H1 (cell line): Measurements from ENCODE around the gene MACROD1. TPM values are rescaled to one million over a fixed set of nuclear protein-coding genes. Genes with fewer than 3 reads are reported as not detected.

Experiments used
- CTCF ChIA-PET: fragments of 300-600 bp; sonication (Branson Sonifier 250); formaldehyde crosslinking; loops from one replicate; lab custom pipeline; 2021; ENCODE audit not compliant: partially characterized antibody; lab: Charles Lee
- POLR2A ChIA-PET: fragments of 300-600 bp; sonication (Branson Sonifier 250); formaldehyde crosslinking; loops from one replicate; lab custom pipeline; 2021; ENCODE audit warnings: inconsistent platforms; ENCODE audit not compliant: partially characterized antibody; lab: Charles Lee
- DNase-seq, 2 experiments: peaks; one replicate each; pipeline versions ENCODE4 v3.0.0 to v3.0.0-alpha.2; 2010 to 2022; ENCODE audit warnings: low spot score in 2 of 2, low read depth in 1 of 2, mixed read lengths in 1 of 2
- FAIRE-seq: peaks from 2 replicates; lab custom pipeline; 2011; peaks lifted over from hg19 to GRCh38; lab: Jason Lieb, UNC
- H2AFZ ChIP-seq: 2 replicates; pipeline ENCODE4 v1.8.1; 2012; ENCODE audit warnings: low read length, inconsistent platforms
- H2AK5ac ChIP-seq: 2 replicates; pipeline ENCODE4 v1.6.1; 2013; ENCODE audit warnings: low read depth, low read length
- H2BK120ac ChIP-seq: replicated peaks from 2 replicates; pipeline ENCODE3; 2013; ENCODE audit warnings: low read depth, low read length, inconsistent platforms
- H2BK12ac ChIP-seq: 2 replicates; pipeline ENCODE4 v1.6.1; 2013; ENCODE audit warnings: low read depth, low read length
- H2BK15ac ChIP-seq: 2 replicates; pipeline ENCODE4 v1.6.1; 2013; ENCODE audit warnings: low read length
- H2BK20ac ChIP-seq: 2 replicates; pipeline ENCODE4 v1.6.1; 2013; ENCODE audit warnings: low read length
- H2BK5ac ChIP-seq: 2 replicates; pipeline ENCODE4 v1.6.1; 2013; ENCODE audit warnings: low read depth, low read length
- H3K14ac ChIP-seq: 2 replicates; pipeline ENCODE4 v1.6.1; 2013; ENCODE audit warnings: inconsistent platforms; ENCODE audit not compliant: insufficient read length
- H3K18ac ChIP-seq: 2 replicates; pipeline ENCODE4 v1.6.1; 2013; ENCODE audit warnings: low read length; ENCODE audit errors: extremely low read depth
- H3K23ac ChIP-seq: 2 replicates; pipeline ENCODE4 v1.6.1; 2013; ENCODE audit warnings: inconsistent platforms; ENCODE audit not compliant: insufficient read length
- H3K23me2 ChIP-seq: 2 replicates; pipeline ENCODE4 v1.6.1; 2013; ENCODE audit warnings: low read depth, low read length
- H3K27ac ChIP-seq: 2 replicates; pipeline ENCODE4 v1.6.1; 2011; ENCODE audit warnings: low read depth, low read length, inconsistent platforms
- H3K27me3 ChIP-seq, 4 experiments: replicated peaks in 1 of 4; 1 replicate in 1 of 4; 2 replicates in 3 of 4; pipeline versions ENCODE4 v1.6.1 to v1.8.1; 2011 to 2013; ENCODE audit warnings: low read length in 3 of 4, mild to moderate bottlenecking in 3 of 4, inconsistent platforms in 2 of 4, mixed read lengths in 2 of 4, moderate library complexity in 1 of 4; ENCODE audit not compliant: control insufficient read depth in 3 of 4, insufficient read depth in 3 of 4; ENCODE audit errors: extremely low read depth in 1 of 4
- H3K36me3 ChIP-seq, 4 experiments: 2 replicates each; pipeline versions ENCODE4 v1.6.1 to v1.8.1; 2011 to 2013; ENCODE audit warnings: mild to moderate bottlenecking in 4 of 4, low read length in 3 of 4, moderate library complexity in 2 of 4, control low read depth in 1 of 4, inconsistent platforms in 1 of 4; ENCODE audit not compliant: insufficient read depth in 4 of 4, control insufficient read depth in 2 of 4
- H3K4ac ChIP-seq: replicated peaks from 2 replicates; pipeline ENCODE3; 2013; ENCODE audit warnings: low read length, low read depth, mixed read lengths, inconsistent platforms; ENCODE audit not compliant: insufficient read length
- H3K4me1 ChIP-seq, 4 experiments: replicated peaks in 1 of 4; 1 replicate in 1 of 4; 2 replicates in 3 of 4; pipeline versions ENCODE4 v1.6.1 to v1.8.1; 2011 to 2013; ENCODE audit warnings: low read length in 3 of 4, inconsistent platforms in 2 of 4, mixed read lengths in 1 of 4; ENCODE audit not compliant: insufficient read depth in 4 of 4, control insufficient read depth in 3 of 4
- H3K4me2 ChIP-seq, 2 experiments: 2 replicates each; pipeline versions ENCODE4 v1.6.1 to v1.8.1; 2011 to 2013; ENCODE audit warnings: low read depth in 2 of 2, low read length in 2 of 2, control low read depth in 1 of 2, inconsistent platforms in 1 of 2, mild to moderate bottlenecking in 1 of 2; ENCODE audit not compliant: insufficient read depth in 1 of 2
- H3K4me3 ChIP-seq, 4 experiments: fragments of 200-600, 300-600 bp in 1 of 4; sonication (generic), shearing (Covaris generic), sonication (Bioruptor Twin) in 1 of 4; 2 replicates each; pipeline versions ENCODE4 v1.5.1 to v1.8.1; 2011 to 2016; ENCODE audit warnings: low read length in 4 of 4, low read depth in 3 of 4, control low read depth in 2 of 4, inconsistent platforms in 2 of 4, mild to moderate bottlenecking in 2 of 4, mixed read lengths in 1 of 4, moderate library complexity in 1 of 4; ENCODE audit not compliant: insufficient read depth in 2 of 4; ENCODE audit errors: extremely low read depth in 1 of 4
- H3K56ac ChIP-seq: replicated peaks from 2 replicates; pipeline ENCODE3; 2013; ENCODE audit warnings: low read depth, mild to moderate bottlenecking, mixed read lengths, low read length, inconsistent platforms; ENCODE audit not compliant: insufficient read length
- H3K79me1 ChIP-seq: 2 replicates; pipeline ENCODE4 v1.6.1; 2013; ENCODE audit warnings: low read depth, low read length, control low read depth
- H3K79me2 ChIP-seq, 2 experiments: 2 replicates each; pipeline versions ENCODE4 v1.6.1 to v1.8.1; 2012 to 2013; ENCODE audit warnings: low read length in 2 of 2, mild to moderate bottlenecking in 2 of 2, inconsistent platforms in 1 of 2; ENCODE audit not compliant: insufficient read depth in 2 of 2, control insufficient read depth in 1 of 2
- H3K9ac ChIP-seq, 4 experiments: replicated peaks in 1 of 4; 1 replicate in 1 of 4; 2 replicates in 3 of 4; pipeline versions ENCODE4 v1.6.1 to v1.8.1; 2011 to 2013; ENCODE audit warnings: low read depth in 3 of 4, low read length in 3 of 4, control low read depth in 2 of 4, mild to moderate bottlenecking in 2 of 4, moderate library complexity in 2 of 4, inconsistent platforms in 1 of 4; ENCODE audit errors: extremely low read depth in 1 of 4
- H3K9me3 ChIP-seq, 2 experiments: 2 replicates each; pipeline versions ENCODE4 v1.6.1 to v1.8.1; 2012 to 2013; ENCODE audit warnings: mild to moderate bottlenecking in 2 of 2, moderate library complexity in 2 of 2, control low read depth in 1 of 2, inconsistent platforms in 1 of 2, low read depth in 1 of 2, low read length in 1 of 2, mixed read lengths in 1 of 2; ENCODE audit not compliant: insufficient read depth in 2 of 2
- H4K20me1 ChIP-seq, 2 experiments: replicated peaks in 1 of 2; 2 replicates each; pipeline versions ENCODE3 to v1.8.1; 2011 to 2013; ENCODE audit warnings: inconsistent platforms in 2 of 2, low read length in 2 of 2, mild to moderate bottlenecking in 1 of 2; ENCODE audit not compliant: insufficient read depth in 2 of 2, control insufficient read depth in 1 of 2
- H4K5ac ChIP-seq: 2 replicates; pipeline ENCODE4 v1.6.1; 2013; ENCODE audit warnings: low read length, low read depth, mixed read lengths, inconsistent platforms; ENCODE audit not compliant: insufficient read length
- H4K8ac ChIP-seq: 2 replicates; pipeline ENCODE4 v1.8.0; 2013; ENCODE audit warnings: mild to moderate bottlenecking, moderate library complexity, low read length, inconsistent platforms; ENCODE audit not compliant: insufficient read depth; ENCODE audit errors: extremely low read depth
- H4K91ac ChIP-seq: replicated peaks from 2 replicates; pipeline ENCODE3; 2013; ENCODE audit warnings: low read length, mixed read lengths, inconsistent platforms; ENCODE audit not compliant: insufficient read length
- ASH2L ChIP-seq: fragments of 200-600, 300-600 bp; sonication (generic); IDR thresholded peaks from one replicate; pipeline ENCODE4 v1.7.1; 2017; ENCODE audit warnings: low read length
- CBX8 ChIP-seq: fragments of 300-800, 300-1000 bp; sonication (generic); IDR thresholded peaks from 2 replicates; pipeline ENCODE4 v1.7.1; 2016; ENCODE audit warnings: low read depth, low read length, borderline replicate concordance
- EGR1 ChIP-seq: IDR thresholded peaks from 2 replicates; pipeline ENCODE4 v1.6.1; 2011; ENCODE audit warnings: low read depth, low read length, borderline replicate concordance
- EP300 ChIP-seq, 2 experiments: IDR thresholded peaks; 1 replicate in 1 of 2; 2 replicates in 1 of 2; pipeline ENCODE4 v1.6.1; 2011 to 2012; ENCODE audit warnings: low read depth in 2 of 2, low read length in 2 of 2, mild to moderate bottlenecking in 2 of 2, borderline replicate concordance in 1 of 2, inconsistent platforms in 1 of 2, moderate library complexity in 1 of 2
- GABPA ChIP-seq: IDR thresholded peaks from 2 replicates; pipeline ENCODE4 v1.6.1; 2011; ENCODE audit warnings: mild to moderate bottlenecking, low read length, moderate library complexity, borderline replicate concordance; ENCODE audit not compliant: insufficient read depth
- GTF2F1 ChIP-seq: IDR thresholded peaks from 2 replicates; pipeline ENCODE4 v1.6.1; 2012; ENCODE audit warnings: low read depth, low read length, improper control_type of control experiment, borderline replicate concordance
- KDM5A ChIP-seq: fragments of 200-600 bp; IDR thresholded peaks from 2 replicates; pipeline ENCODE4 v1.7.1; 2012; ENCODE audit warnings: mild to moderate bottlenecking, low read length, inconsistent platforms, mixed read lengths
- MAX ChIP-seq: IDR thresholded peaks from 2 replicates; pipeline ENCODE4 v1.6.1; 2012; ENCODE audit warnings: inconsistent platforms
- SP2 ChIP-seq: IDR thresholded peaks from 2 replicates; pipeline ENCODE4 v1.6.1; 2012; ENCODE audit warnings: mild to moderate bottlenecking, low read length, inconsistent platforms
- SUZ12 ChIP-seq: fragments of 200-600 bp; sonication (generic); IDR thresholded peaks from 2 replicates; pipeline ENCODE4 v1.6.1; 2012; ENCODE audit warnings: mild to moderate bottlenecking, inconsistent platforms, low read length, moderate library complexity, mixed read lengths
- USF2 ChIP-seq: IDR thresholded peaks from 2 replicates; pipeline ENCODE4 v1.6.1; 2011; ENCODE audit warnings: low read length, improper control_type of control experiment
- WGBS, 2 experiments: shearing (Covaris generic) in 1 of 2; methylation state at CpG; one replicate each; pipeline versions ENCODE4 v1.1.6 to v1.1.7; 2013 to 2015; ENCODE audit warnings: low lambda C conversion rate in 2 of 2, mixed read lengths in 2 of 2, inconsistent platforms in 1 of 2, low coverage in 1 of 2, missing lambda C conversion rate in 1 of 2; ENCODE audit not compliant: insufficient replicate concordance in 2 of 2, insufficient coverage in 1 of 2, insufficient read length in 1 of 2; ENCODE audit errors: extremely low coverage in 1 of 2, missing lambda C conversion rate in 1 of 2; 5-methylcytosine and 5-hydroxymethylcytosine counted together
- polyA plus RNA-seq, 7 experiments: library from polyadenylated mRNA; depleted of rRNA in 3 of 7; stranded (reverse) in 5 of 7; unstranded in 2 of 7; fragments of >200 nt in 5 of 7; fragments of 200-250 nt in 2 of 7; gene quantifications; 1 replicate in 5 of 7; 2 replicates in 1 of 7; 4 replicates in 1 of 7; pipeline versions ENCODE4 v1.2.1 to v1.2.3, GENCODE V29; 2011 to 2013; ENCODE audit warnings: missing spikeins in 2 of 7, mixed read lengths in 2 of 7
- total RNA-seq: library from RNA; stranded (reverse); fragmentation: NEBNext Ultra II Directional; extraction: Animal tissue kit (Norgen Biotek cat#: 25700); gene quantifications from 2 replicates; pipeline ENCODE4 v1.2.1, GENCODE V29; 2021

Gene MACROD1
- total and polyA plus RNA-seq, 2 of the 8 experiments (the other 6 are each of a cell fraction or from before 2014, with no cell fraction given) = 19.5 to 34.1 TPM

DNA sequence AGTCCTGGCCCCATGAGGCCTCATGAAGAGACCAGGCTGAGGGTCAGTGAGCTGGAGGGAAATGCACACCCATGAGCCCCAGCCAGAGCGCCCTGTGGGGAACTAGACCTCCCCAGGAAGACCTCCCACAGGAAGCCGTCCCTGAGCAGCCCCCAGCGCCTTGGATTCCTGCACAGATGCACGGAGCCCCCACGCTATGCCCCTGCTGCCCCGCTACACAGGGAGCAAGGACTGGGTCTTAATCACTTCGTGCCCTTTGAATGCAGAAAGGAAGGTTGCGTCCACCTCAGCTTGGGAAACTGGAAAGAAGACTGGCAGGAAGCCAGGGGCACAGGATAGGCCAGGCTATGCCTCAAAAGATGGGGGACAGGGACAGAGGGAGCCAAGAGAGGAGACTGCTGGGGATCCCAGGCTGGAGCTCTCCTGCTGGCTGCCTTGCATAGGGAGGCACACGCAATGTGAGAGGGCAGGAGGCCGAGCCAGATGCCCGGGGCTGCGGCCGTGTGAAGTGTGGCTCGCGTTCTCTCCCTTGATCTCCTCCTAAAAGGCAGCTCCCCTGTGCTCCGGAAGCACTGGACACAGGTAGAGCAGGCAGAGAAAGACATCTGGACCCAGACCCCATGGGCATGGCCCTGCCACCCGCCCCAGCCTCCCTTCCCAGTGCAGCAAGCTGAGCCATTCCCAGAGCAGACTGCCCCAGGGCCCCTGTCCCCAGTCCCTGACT, 32.8 kb downstream of the MACROD1 start:
- Histone ChIP-seq H3K56ac (no peak overlapping the region), H3K14ac (no peak overlapping the region), H3K23ac (no peak overlapping the region), H3K4me2 (no peak overlapping the region), H2BK15ac (no peak overlapping the region), H2BK120ac (no peak overlapping the region), H3K9me3 (no peaks in the 10 kb centered on the region), H3K18ac (no peak overlapping the region), H4K91ac (no peak overlapping the region), H2BK12ac (peak overlapping the region; percentile 9; the same call in 1 of the 2 replicates), H3K4me3 (no peak overlapping the region), H4K20me1 (peaks cover 5 to 15% of the 10 kb centered on the region in 2 experiments), H3K27ac (no peak overlapping the region), H3K23me2 (no peaks in the 10 kb centered on the region), H3K4me1 (peaks cover 0 to 10% (median 4%) of the 10 kb centered on the region in 4 experiments; a peak in 5 of 7 replicates), H3K36me3 (no peaks in the 10 kb centered on the region), H2AK5ac (no peak overlapping the region), H3K9ac (no peak overlapping the region), H4K5ac (no peak overlapping the region), H3K27me3 (peaks cover 0 to 38% (median 18%) of the 10 kb centered on the region in 4 experiments; a peak in 6 of 7 replicates), H3K79me2 (no peaks in the 10 kb centered on the region), H2BK20ac (no peak overlapping the region), H3K79me1 (peaks cover 3% of the 10 kb centered on the region), H2AFZ (no peak overlapping the region), H2BK5ac (no peak overlapping the region; the same call in 1 of the 2 replicates), H4K8ac (no peak overlapping the region), H3K4ac (no peak overlapping the region)
- DNase-seq (no peak), FAIRE-seq (no peak)
- WGBS, 2 experiments = 92% methylated on average over 13 of the region's 17 CpGs; no CpG with 5 or more reads in 1 of the 2 experiments
- CTCF ChIA-PET = interaction anchor here (0.8 to 11.5 kb wide), 9 partner anchors 11 to 131 kb away, joined by 3 to 165 read pairs (median 4); no protein-coding TSS in a partner anchor
- POLR2A ChIA-PET = interaction anchor here (0.6 to 3.9 kb wide), 2 partner anchors 11 to 37 kb away, joined by 3 to 16 read pairs; no protein-coding TSS in a partner anchor
- TF ChIP-seq MAX (no peak), EP300 (IDR thresholded peaks at IDR 0.05; ENCODE audit: borderline replicate concordance in 1 of 2, low read depth in 2 of 2, low read length in 2 of 2) (no peak), EGR1 (no peak), USF2 (no peak), GTF2F1 (no peak), SP2 (no peak), ASH2L (no peak), SUZ12 (no peak), CBX8 (no peak), KDM5A (no peak), GABPA (no peak)
